SK-N-SH (cell line): ENCODE measurements around the gene PAFAH1B1. TPM values are rescaled to one million over a fixed set of nuclear protein-coding genes. Genes with fewer than 3 reads are reported as not detected.

Source experiments
- CTCF ChIA-PET: fragments of 300-600, 350-600 bp; formaldehyde crosslinking; extraction: SDS; loops from one replicate; lab custom pipeline; 2021; lab: Yijun Ruan, JAX
- POLR2A ChIA-PET: fragments of 350-600 bp; sonication (Branson Sonifier 250); formaldehyde crosslinking; extraction: SDS; loops from one replicate; lab custom pipeline; 2020; ENCODE audit warnings: antibody characterized with exemption, inconsistent platforms; lab: Yijun Ruan, JAX
- DNase-seq: peaks from one replicate; pipeline ENCODE4 v3.0.0; 2012
- H2AFZ ChIP-seq: fragments of 200-600 bp; sonication (generic); 2 replicates; pipeline ENCODE4 v1.8.1; 2016; ENCODE audit warnings: antibody characterized with exemption, mild to moderate bottlenecking, low read depth
- H3F3A ChIP-seq: fragments of 200-600 bp; sonication (generic); replicated peaks from 2 replicates; pipeline ENCODE3; 2016; ENCODE audit warnings: antibody characterized with exemption, mild to moderate bottlenecking; ENCODE audit not compliant: insufficient read depth
- H3K27ac ChIP-seq, 2 experiments: fragments of 200-500 bp in 1 of 2; fragments of 200-600 bp in 1 of 2; sonication (Bioruptor generic) in 1 of 2; sonication (generic), shearing (Covaris generic) in 1 of 2; 2 replicates each; pipeline versions ENCODE4 v1.5.1 to v1.6.1; 2014 to 2016; ENCODE audit warnings: low read depth in 2 of 2, inconsistent platforms in 1 of 2, low read length in 1 of 2, mild to moderate bottlenecking in 1 of 2, mixed read lengths in 1 of 2
- H3K27me3 ChIP-seq: fragments of 200-600 bp; sonication (generic), shearing (Covaris generic); 2 replicates; pipeline ENCODE4 v1.6.1; 2016; ENCODE audit warnings: mixed run types; ENCODE audit not compliant: insufficient read depth
- H3K36me3 ChIP-seq, 2 experiments: fragments of 200-500 bp in 1 of 2; fragments of 200-600 bp in 1 of 2; sonication (Bioruptor generic) in 1 of 2; sonication (generic) in 1 of 2; replicated peaks in 1 of 2; 2 replicates each; pipeline versions ENCODE3 to v1.5.1; 2014 to 2016; ENCODE audit warnings: low read length in 1 of 2, mild to moderate bottlenecking in 1 of 2; ENCODE audit not compliant: insufficient read depth in 2 of 2, control insufficient read depth in 1 of 2
- H3K4me1 ChIP-seq, 2 experiments: fragments of 200-500 bp in 1 of 2; fragments of 200-600 bp in 1 of 2; sonication (Bioruptor generic) in 1 of 2; sonication (generic), shearing (Covaris generic) in 1 of 2; 2 replicates each; pipeline versions ENCODE4 v1.5.1 to v1.6.1; 2014 to 2016; ENCODE audit warnings: low read depth in 1 of 2, low read length in 1 of 2, mixed run types in 1 of 2; ENCODE audit not compliant: insufficient read depth in 2 of 2, control insufficient read depth in 1 of 2
- H3K4me2 ChIP-seq: fragments of 200-600 bp; sonication (generic), shearing (Covaris generic); 2 replicates; pipeline ENCODE4 v1.6.1; 2017; ENCODE audit warnings: mixed run types
- H3K4me3 ChIP-seq, 2 experiments: fragments of 200-500 bp in 1 of 2; fragments of 200-600 bp in 1 of 2; sonication (Bioruptor generic) in 1 of 2; sonication (generic), shearing (Covaris generic) in 1 of 2; 2 replicates each; pipeline versions ENCODE4 v1.5.1 to v1.8.1; 2014 to 2016; ENCODE audit warnings: low read depth in 2 of 2, inconsistent platforms in 1 of 2, low read length in 1 of 2, mild to moderate bottlenecking in 1 of 2, mixed read lengths in 1 of 2, moderate library complexity in 1 of 2
- H3K79me2 ChIP-seq: fragments of 200-600 bp; sonication (generic); 2 replicates; pipeline ENCODE4 v1.8.1; 2017; ENCODE audit warnings: mild to moderate bottlenecking; ENCODE audit not compliant: insufficient read depth
- H3K9ac ChIP-seq: fragments of 200-600 bp; sonication (generic); 2 replicates; pipeline ENCODE4 v1.6.1; 2017; ENCODE audit warnings: mixed run types
- H3K9me2 ChIP-seq: fragments of 200-600 bp; sonication (generic); 2 replicates; pipeline ENCODE4 v1.6.1; 2017; ENCODE audit warnings: mixed run types
- H3K9me3 ChIP-seq: fragments of 200-600 bp; sonication (generic); 2 replicates; pipeline ENCODE4 v1.6.1; 2017; ENCODE audit warnings: mixed run types, mild to moderate bottlenecking, moderate library complexity
- H4K20me1 ChIP-seq: fragments of 200-600 bp; sonication (generic); 2 replicates; pipeline ENCODE4 v1.6.1; 2017; ENCODE audit warnings: mild to moderate bottlenecking, mixed run types; ENCODE audit not compliant: insufficient read depth
- CTCF ChIP-seq: fragments of 200-600 bp; sonication (generic); IDR thresholded peaks from 2 replicates; pipeline ENCODE4 v1.6.1; 2017; ENCODE audit warnings: antibody characterized with exemption, mild to moderate bottlenecking, moderate library complexity
- EP300 ChIP-seq, 2 experiments: IDR thresholded peaks; 2 replicates each; pipeline versions ENCODE4 v1.4.0 to v1.6.1; 2012; ENCODE audit warnings: borderline replicate concordance in 1 of 2, low read depth in 1 of 2, low read length in 1 of 2
- EZH2phosphoT487 ChIP-seq: fragments of 200-600 bp; sonication (generic); IDR thresholded peaks from 2 replicates; pipeline ENCODE4 v1.6.1; 2017; ENCODE audit warnings: low read depth, mixed run types, mild to moderate bottlenecking, antibody characterized with exemption, moderate library complexity, borderline replicate concordance
- FOXJ3 ChIP-seq: sonication (generic); formaldehyde crosslinking; IDR thresholded peaks from 2 replicates; pipeline ENCODE4 v1.5.1; 2020; ENCODE audit warnings: mild to moderate bottlenecking, missing genetic modification reagents
- FOXM1 ChIP-seq: IDR thresholded peaks from 2 replicates; pipeline ENCODE4 v1.4.0; 2012; ENCODE audit warnings: low read depth, mild to moderate bottlenecking
- IRF3 ChIP-seq: fragments of 150-350 bp; IDR thresholded peaks from 2 replicates; pipeline ENCODE4 v1.6.1; 2016; ENCODE audit warnings: mild to moderate bottlenecking, low read depth, low read length
- MAX ChIP-seq: IDR thresholded peaks from 2 replicates; pipeline ENCODE4 v1.4.0; 2012; ENCODE audit warnings: low read depth
- RAD21 ChIP-seq: IDR thresholded peaks from 2 replicates; pipeline ENCODE4 v1.6.1; 2012; ENCODE audit warnings: mild to moderate bottlenecking, low read length
- RXRA ChIP-seq: IDR thresholded peaks from 2 replicates; pipeline ENCODE4 v1.4.0; 2012; ENCODE audit warnings: low read depth, mild to moderate bottlenecking, borderline replicate concordance
- WGBS: methylation state at CpG from one replicate; pipeline ENCODE4 v1.1.6; 2017; ENCODE audit warnings: low lambda C conversion rate; 5-methylcytosine and 5-hydroxymethylcytosine counted together
- polyA plus RNA-seq, 3 experiments: library from polyadenylated mRNA; depleted of rRNA; stranded (reverse); fragments of >200 nt; gene quantifications; 2 replicates each; pipeline ENCODE4 v1.2.3, GENCODE V29; 2012
- TF ChIP-seq, protein P1 (sequence below): IDR thresholded peaks from 2 replicates; pipeline ENCODE4 v1.6.1; 2012; ENCODE audit warnings: mild to moderate bottlenecking, low read depth, low read length, moderate library complexity
- TF ChIP-seq, protein P2 (sequence below): IDR thresholded peaks from 2 replicates; pipeline ENCODE4 v1.4.0; 2012; ENCODE audit warnings: low read depth, borderline replicate concordance
- TF ChIP-seq, protein P3 (sequence below): IDR thresholded peaks from 2 replicates; pipeline ENCODE4 v1.4.0; 2012; ENCODE audit warnings: low read depth, borderline replicate concordance

Gene PAFAH1B1
- polyA plus RNA-seq, 1 of the 3 experiments (the other 2 are of a cell fraction): 37.3 TPM

DNA sequence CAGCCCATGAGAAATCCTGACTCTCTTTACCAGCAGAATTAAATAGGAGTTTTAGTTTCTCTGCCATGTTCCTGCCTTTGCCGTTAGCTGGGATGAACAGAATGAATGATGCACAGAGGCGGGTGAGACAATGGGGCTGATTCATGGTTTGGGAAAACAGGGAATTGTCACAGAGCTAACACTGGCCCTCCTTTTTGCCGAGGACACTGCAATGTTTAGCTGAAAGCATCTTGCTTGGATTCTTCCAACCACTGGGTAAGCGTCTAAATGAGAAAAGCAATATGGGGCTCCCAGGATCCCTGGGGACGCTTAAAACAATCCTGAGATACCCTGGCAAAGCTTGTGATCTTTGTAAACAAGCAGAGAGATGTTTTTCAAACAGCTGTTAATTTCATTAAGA, 12.8 kb upstream of the PAFAH1B1 start:
- H3K4me1 ChIP-seq: no peaks in the 10 kb centered on the region
- ChIA-PET CTCF (interaction anchor here (0.9 to 1.0 kb wide), 2 partner anchors 9 to 10 kb away, joined by 3 to 4 read pairs; no protein-coding TSS in a partner anchor), POLR2A (interaction anchor here (1.3 kb wide), 1 partner anchor 12 kb away, joined by 3 read pairs; no protein-coding TSS in a partner anchor)
- no peaks in the 10 kb centered on the region for H3K36me3 ChIP-seq
- no peaks in the 10 kb centered on the region for H3F3A ChIP-seq
- H3K9me3 ChIP-seq: no peaks in the 10 kb centered on the region
- H3K79me2 ChIP-seq: no peaks in the 10 kb centered on the region
- 0 out of 2 replicates have a peak overlapping the region, but pooled peaks have one; percentile 16 for H2AFZ ChIP-seq
- no peak overlapping the region for H3K4me2 ChIP-seq
- 75% methylated on average over 5 of the region's 5 CpGs for WGBS
- H3K27me3 ChIP-seq: 0 out of 2 replicates have a peak, but pooled peaks cover 5% of the 10 kb centered on the region
- no peak overlapping the region for H3K4me3 ChIP-seq
- no peaks in the 10 kb centered on the region for H4K20me1 ChIP-seq
- no peak overlapping the region for H3K27ac ChIP-seq
- no peaks in the 10 kb centered on the region for H3K9me2 ChIP-seq
- TF ChIP-seq EZH2phosphoT487: no peak
- no peak for TF ChIP-seq CTCF
- TF ChIP-seq, protein P1, sequence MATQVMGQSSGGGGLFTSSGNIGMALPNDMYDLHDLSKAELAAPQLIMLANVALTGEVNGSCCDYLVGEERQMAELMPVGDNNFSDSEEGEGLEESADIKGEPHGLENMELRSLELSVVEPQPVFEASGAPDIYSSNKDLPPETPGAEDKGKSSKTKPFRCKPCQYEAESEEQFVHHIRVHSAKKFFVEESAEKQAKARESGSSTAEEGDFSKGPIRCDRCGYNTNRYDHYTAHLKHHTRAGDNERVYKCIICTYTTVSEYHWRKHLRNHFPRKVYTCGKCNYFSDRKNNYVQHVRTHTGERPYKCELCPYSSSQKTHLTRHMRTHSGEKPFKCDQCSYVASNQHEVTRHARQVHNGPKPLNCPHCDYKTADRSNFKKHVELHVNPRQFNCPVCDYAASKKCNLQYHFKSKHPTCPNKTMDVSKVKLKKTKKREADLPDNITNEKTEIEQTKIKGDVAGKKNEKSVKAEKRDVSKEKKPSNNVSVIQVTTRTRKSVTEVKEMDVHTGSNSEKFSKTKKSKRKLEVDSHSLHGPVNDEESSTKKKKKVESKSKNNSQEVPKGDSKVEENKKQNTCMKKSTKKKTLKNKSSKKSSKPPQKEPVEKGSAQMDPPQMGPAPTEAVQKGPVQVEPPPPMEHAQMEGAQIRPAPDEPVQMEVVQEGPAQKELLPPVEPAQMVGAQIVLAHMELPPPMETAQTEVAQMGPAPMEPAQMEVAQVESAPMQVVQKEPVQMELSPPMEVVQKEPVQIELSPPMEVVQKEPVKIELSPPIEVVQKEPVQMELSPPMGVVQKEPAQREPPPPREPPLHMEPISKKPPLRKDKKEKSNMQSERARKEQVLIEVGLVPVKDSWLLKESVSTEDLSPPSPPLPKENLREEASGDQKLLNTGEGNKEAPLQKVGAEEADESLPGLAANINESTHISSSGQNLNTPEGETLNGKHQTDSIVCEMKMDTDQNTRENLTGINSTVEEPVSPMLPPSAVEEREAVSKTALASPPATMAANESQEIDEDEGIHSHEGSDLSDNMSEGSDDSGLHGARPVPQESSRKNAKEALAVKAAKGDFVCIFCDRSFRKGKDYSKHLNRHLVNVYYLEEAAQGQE: no peak
- TF ChIP-seq RXRA: no peak
- TF ChIP-seq, protein P2, sequence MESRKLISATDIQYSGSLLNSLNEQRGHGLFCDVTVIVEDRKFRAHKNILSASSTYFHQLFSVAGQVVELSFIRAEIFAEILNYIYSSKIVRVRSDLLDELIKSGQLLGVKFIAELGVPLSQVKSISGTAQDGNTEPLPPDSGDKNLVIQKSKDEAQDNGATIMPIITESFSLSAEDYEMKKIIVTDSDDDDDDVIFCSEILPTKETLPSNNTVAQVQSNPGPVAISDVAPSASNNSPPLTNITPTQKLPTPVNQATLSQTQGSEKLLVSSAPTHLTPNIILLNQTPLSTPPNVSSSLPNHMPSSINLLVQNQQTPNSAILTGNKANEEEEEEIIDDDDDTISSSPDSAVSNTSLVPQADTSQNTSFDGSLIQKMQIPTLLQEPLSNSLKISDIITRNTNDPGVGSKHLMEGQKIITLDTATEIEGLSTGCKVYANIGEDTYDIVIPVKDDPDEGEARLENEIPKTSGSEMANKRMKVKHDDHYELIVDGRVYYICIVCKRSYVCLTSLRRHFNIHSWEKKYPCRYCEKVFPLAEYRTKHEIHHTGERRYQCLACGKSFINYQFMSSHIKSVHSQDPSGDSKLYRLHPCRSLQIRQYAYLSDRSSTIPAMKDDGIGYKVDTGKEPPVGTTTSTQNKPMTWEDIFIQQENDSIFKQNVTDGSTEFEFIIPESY: no peak
- TF ChIP-seq, protein P3, sequence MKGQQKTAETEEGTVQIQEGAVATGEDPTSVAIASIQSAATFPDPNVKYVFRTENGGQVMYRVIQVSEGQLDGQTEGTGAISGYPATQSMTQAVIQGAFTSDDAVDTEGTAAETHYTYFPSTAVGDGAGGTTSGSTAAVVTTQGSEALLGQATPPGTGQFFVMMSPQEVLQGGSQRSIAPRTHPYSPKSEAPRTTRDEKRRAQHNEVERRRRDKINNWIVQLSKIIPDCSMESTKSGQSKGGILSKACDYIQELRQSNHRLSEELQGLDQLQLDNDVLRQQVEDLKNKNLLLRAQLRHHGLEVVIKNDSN: no peak
- no peak for TF ChIP-seq RAD21
- TF ChIP-seq FOXJ3 (CRISPR knock-in tag): no peak
- TF ChIP-seq FOXM1: no peak
- no peak for TF ChIP-seq MAX
- no peak for TF ChIP-seq EP300 (IDR thresholded peaks at IDR 0.05; ENCODE audit: borderline replicate concordance in 1 of 2, low read depth in 1 of 2, low read length in 1 of 2)
- TF ChIP-seq IRF3: no peak
- no peak for DNase-seq
- H3K9ac ChIP-seq: no peak overlapping the region
